CD14-positive monocyte (primary cell): ENCODE results near the gene MORN4. TPM values are rescaled to one million over a fixed set of nuclear protein-coding genes. Genes with fewer than 3 reads are reported as not detected.

Experiments used
- DNase-seq, 3 donors: peaks; one replicate each; pipeline ENCODE4 v3.0.0-alpha.2; 2011 to 2022
- H2AFZ ChIP-seq: 2 replicates; pipeline ENCODE4 v1.6.0; 2012; ENCODE audit warnings: mild to moderate bottlenecking, low read depth, low read length, inconsistent platforms; ENCODE audit not compliant: insufficient read depth, poor library complexity, severe bottlenecking
- H3K27ac ChIP-seq, 2 donors: 1 replicate in 1 of 2; 2 replicates in 1 of 2; pipeline ENCODE4 v1.5.1; 2012 to 2013; ENCODE audit warnings: low read length in 2 of 2, control low read depth in 1 of 2, inconsistent platforms in 1 of 2, low read depth in 1 of 2, mild to moderate bottlenecking in 1 of 2
- H3K27me3 ChIP-seq, 2 donors: one replicate each; pipeline versions ENCODE4 v1.6.0 to v1.6.1; 2011 to 2013; ENCODE audit warnings: low read length in 2 of 2; ENCODE audit not compliant: control insufficient read depth in 2 of 2, insufficient read depth in 2 of 2
- H3K36me3 ChIP-seq, 2 donors: replicated peaks in 1 of 2; 1 replicate in 1 of 2; 2 replicates in 1 of 2; pipeline versions ENCODE4 v1.5.1 to v1.6.1; 2012 to 2013; ENCODE audit warnings: low read length in 2 of 2, control low read depth in 1 of 2, inconsistent platforms in 1 of 2, mild to moderate bottlenecking in 1 of 2; ENCODE audit not compliant: insufficient read depth in 2 of 2, control insufficient read depth in 1 of 2
- H3K4me1 ChIP-seq, 2 donors: 1 replicate in 1 of 2; 2 replicates in 1 of 2; pipeline versions ENCODE4 v1.5.1 to v1.6.1; 2012 to 2013; ENCODE audit warnings: low read length in 2 of 2, control low read depth in 1 of 2, inconsistent platforms in 1 of 2, mild to moderate bottlenecking in 1 of 2, moderate library complexity in 1 of 2; ENCODE audit not compliant: insufficient read depth in 2 of 2, control insufficient read depth in 1 of 2
- H3K4me2 ChIP-seq: replicated peaks from 2 replicates; pipeline ENCODE3; 2012; ENCODE audit warnings: low read length, moderate library complexity, mild to moderate bottlenecking; ENCODE audit not compliant: poor library complexity, severe bottlenecking; ENCODE audit errors: extremely low read depth
- H3K4me3 ChIP-seq, 3 experiments: fragments of 200-600 bp in 1 of 3; sonication (generic) in 1 of 3; replicated peaks in 1 of 3; 1 replicate in 2 of 3; 2 replicates in 1 of 3; pipeline ENCODE4 v1.5.1; 2011 to 2013; ENCODE audit warnings: low read length in 3 of 3, mild to moderate bottlenecking in 3 of 3, control low read depth in 2 of 3, low read depth in 2 of 3, inconsistent platforms in 1 of 3, moderate library complexity in 1 of 3
- H3K79me2 ChIP-seq: 2 replicates; pipeline ENCODE4 v1.6.0; 2012; ENCODE audit warnings: mild to moderate bottlenecking, control low read depth, inconsistent platforms, low read length, moderate library complexity; ENCODE audit not compliant: insufficient read depth
- H3K9ac ChIP-seq: 2 replicates; pipeline ENCODE4 v1.6.0; 2017; ENCODE audit warnings: low read length, mild to moderate bottlenecking; ENCODE audit not compliant: insufficient read depth, poor library complexity, severe bottlenecking
- H3K9me3 ChIP-seq, 2 donors: replicated peaks in 1 of 2; 1 replicate in 1 of 2; 2 replicates in 1 of 2; pipeline versions ENCODE4 v1.5.1 to v1.6.1; 2012 to 2013; ENCODE audit warnings: low read length in 2 of 2, control low read depth in 1 of 2; ENCODE audit not compliant: control insufficient read depth in 1 of 2, insufficient read depth in 1 of 2
- H4K20me1 ChIP-seq: 2 replicates; pipeline ENCODE4 v1.6.0; 2012; ENCODE audit warnings: mild to moderate bottlenecking, low read length, control low read depth, moderate library complexity; ENCODE audit not compliant: insufficient read depth
- H3K27ac Mint-ChIP-seq, 7 donors: one replicate each; pipeline ENCODE4 v1.8.0; 2020; ENCODE audit warnings: mild to moderate bottlenecking in 7 of 7, mixed read lengths in 7 of 7, moderate library complexity in 6 of 7, inconsistent platforms in 2 of 7
- H3K27me3 Mint-ChIP-seq, 3 donors: one replicate each; pipeline ENCODE4 v1.8.0; 2021 to 2022; ENCODE audit warnings: low read depth in 3 of 3, mild to moderate bottlenecking in 3 of 3, mixed read lengths in 3 of 3, moderate library complexity in 3 of 3, inconsistent platforms in 1 of 3
- H3K36me3 Mint-ChIP-seq, 2 donors: one replicate each; pipeline ENCODE4 v1.8.0; 2020; ENCODE audit warnings: mixed read lengths in 2 of 2, inconsistent platforms in 1 of 2, mild to moderate bottlenecking in 1 of 2
- H3K4me1 Mint-ChIP-seq: one replicate; pipeline ENCODE4 v1.8.0; 2020; ENCODE audit warnings: mild to moderate bottlenecking, mixed read lengths
- H3K4me3 Mint-ChIP-seq, 2 donors: one replicate each; pipeline ENCODE4 v1.8.0; 2020; ENCODE audit warnings: mild to moderate bottlenecking in 2 of 2, mixed read lengths in 2 of 2, moderate library complexity in 1 of 2
- H3K9me3 Mint-ChIP-seq, 7 donors: one replicate each; pipeline ENCODE4 v1.8.0; 2020 to 2022; ENCODE audit warnings: mixed read lengths in 7 of 7, mild to moderate bottlenecking in 6 of 7, moderate library complexity in 6 of 7, inconsistent platforms in 2 of 7
- WGBS: methylation state at CpG from one replicate; pipeline ENCODE4 v1.1.5; 2013; ENCODE audit warnings: missing lambda C conversion rate; ENCODE audit not compliant: insufficient coverage; 5-methylcytosine and 5-hydroxymethylcytosine counted together
- intact Hi-C, 2 donors: fragments of 100-400 bp; cut with micrococcal nuclease; formaldehyde crosslinking; loops; one replicate each; pipeline versions ENCODE4 v1.15.0 to v1.15.1; 2023
- polyA plus RNA-seq, 3 donors: library from polyadenylated mRNA; depleted of rRNA in 1 of 3; unstranded in 2 of 3; stranded (reverse) in 1 of 3; fragments of 300-500 nt in 2 of 3; fragments of >200 nt in 1 of 3; fragmentation: Illumina TruSeq in 2 of 3; gene quantifications; 1 replicate in 2 of 3; 2 replicates in 1 of 3; pipeline ENCODE4 v1.2.3, GENCODE V29; 2012 to 2021
- TF ChIP-seq, protein P1 (sequence below): fragments of 200-600 bp; IDR thresholded peaks from one replicate; pipeline ENCODE4 v1.8.0; 2022; ENCODE audit warnings: antibody characterized with exemption, mild to moderate bottlenecking

Gene MORN4
- polyA plus RNA-seq, 3 donors, result not detected

- no peaks in the 10 kb centered on the region for H3K9me3 ChIP-seq
- Mint-ChIP-seq H3K9me3 (no peaks in the 10 kb centered on the region), H3K36me3 (peaks cover 53 to 67% of the 10 kb centered on the region in 2 donors), H3K4me1 (peaks cover 19% of the 10 kb centered on the region), H3K4me3 (no peak overlapping the region), H3K27ac (no peak overlapping the region), H3K27me3 (no peaks in the 10 kb centered on the region)
- H3K79me2 ChIP-seq, result no peaks in the 10 kb centered on the region
- DNase-seq, result no peak
- no peak overlapping the region for H3K4me2 ChIP-seq
- intact Hi-C loops, result loop anchor here (5.0 kb wide), 2 partner anchors 37 to 57 kb away; partner anchors contain the start of gene MARVELD1 (in 1 of the 2)
- WGBS, result 95% methylated on average over 7 of the region's 9 CpGs
- H3K9ac ChIP-seq, result no peak overlapping the region
- H3K27ac ChIP-seq, result no peak overlapping the region
- H3K4me1 ChIP-seq, result peaks cover 8 to 11% of the 10 kb centered on the region in 2 donors
- TF ChIP-seq, protein P1, sequence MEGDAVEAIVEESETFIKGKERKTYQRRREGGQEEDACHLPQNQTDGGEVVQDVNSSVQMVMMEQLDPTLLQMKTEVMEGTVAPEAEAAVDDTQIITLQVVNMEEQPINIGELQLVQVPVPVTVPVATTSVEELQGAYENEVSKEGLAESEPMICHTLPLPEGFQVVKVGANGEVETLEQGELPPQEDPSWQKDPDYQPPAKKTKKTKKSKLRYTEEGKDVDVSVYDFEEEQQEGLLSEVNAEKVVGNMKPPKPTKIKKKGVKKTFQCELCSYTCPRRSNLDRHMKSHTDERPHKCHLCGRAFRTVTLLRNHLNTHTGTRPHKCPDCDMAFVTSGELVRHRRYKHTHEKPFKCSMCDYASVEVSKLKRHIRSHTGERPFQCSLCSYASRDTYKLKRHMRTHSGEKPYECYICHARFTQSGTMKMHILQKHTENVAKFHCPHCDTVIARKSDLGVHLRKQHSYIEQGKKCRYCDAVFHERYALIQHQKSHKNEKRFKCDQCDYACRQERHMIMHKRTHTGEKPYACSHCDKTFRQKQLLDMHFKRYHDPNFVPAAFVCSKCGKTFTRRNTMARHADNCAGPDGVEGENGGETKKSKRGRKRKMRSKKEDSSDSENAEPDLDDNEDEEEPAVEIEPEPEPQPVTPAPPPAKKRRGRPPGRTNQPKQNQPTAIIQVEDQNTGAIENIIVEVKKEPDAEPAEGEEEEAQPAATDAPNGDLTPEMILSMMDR, result no peak
- peaks cover 43 to 54% of the 10 kb centered on the region in 2 donors for H3K36me3 ChIP-seq
- H3K27me3 ChIP-seq, result no peaks in the 10 kb centered on the region
- no peak overlapping the region for H2AFZ ChIP-seq
- H4K20me1 ChIP-seq, result no peaks in the 10 kb centered on the region
- H3K4me3 ChIP-seq, result no peak overlapping the region
Observed at GRCh38 chr10:97675222-97675621, 41.9 kb upstream of the MORN4 start.

DNA sequence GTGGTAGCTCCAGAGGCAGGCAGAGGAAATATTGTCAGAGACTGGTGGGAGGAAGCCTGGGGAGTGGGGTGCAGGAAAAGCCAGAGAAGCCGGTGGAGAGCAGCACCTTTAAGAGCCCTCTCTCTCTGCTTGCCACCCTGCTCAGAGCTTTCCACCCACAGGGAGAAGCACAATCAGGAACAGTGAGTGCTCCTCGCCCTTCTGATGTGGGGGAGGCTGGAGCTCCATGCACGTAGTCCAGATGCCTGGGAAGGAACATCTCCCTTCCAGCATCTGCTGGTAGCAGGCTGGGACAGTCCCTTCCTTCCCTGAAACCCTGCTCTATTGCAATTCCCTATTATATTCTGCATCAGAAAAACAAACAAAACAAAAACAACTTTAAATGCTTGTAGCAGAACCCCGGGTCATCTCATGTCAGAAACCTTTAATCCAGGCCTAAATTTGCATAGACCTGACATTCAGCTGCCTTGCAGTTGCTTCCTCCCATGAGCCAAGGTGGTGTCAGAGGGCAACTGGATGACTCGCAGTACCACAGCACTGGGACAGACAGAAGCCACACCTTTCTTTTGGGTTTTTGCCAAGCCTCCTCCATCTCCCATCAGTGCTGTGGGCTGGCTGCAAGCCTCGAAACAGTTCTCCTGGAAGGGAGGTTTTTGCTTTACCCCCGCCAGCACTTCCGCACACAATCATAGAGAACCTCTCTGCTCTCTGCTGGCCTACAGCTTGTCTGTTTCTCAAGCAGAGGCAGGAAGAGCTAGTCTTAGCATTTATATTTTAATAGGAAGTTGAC is 40.6 kb upstream of the MORN4 start:
- Histone ChIP-seq H3K27ac (no peak overlapping the region), H3K36me3 (peaks cover 47 to 65% of the 10 kb centered on the region in 2 donors), H3K9me3 (no peaks in the 10 kb centered on the region), H3K79me2 (no peaks in the 10 kb centered on the region), H3K27me3 (no peaks in the 10 kb centered on the region), H3K9ac (no peak overlapping the region), H4K20me1 (no peaks in the 10 kb centered on the region), H2AFZ (no peak overlapping the region), H3K4me2 (no peak overlapping the region), H3K4me1 (peaks cover 8 to 11% of the 10 kb centered on the region in 2 donors), H3K4me3 (no peak overlapping the region)
- intact Hi-C loops, result no loop called here
- peaks cover 19% of the 10 kb centered on the region for H3K4me1 Mint-ChIP-seq
- peaks cover 59 to 75% of the 10 kb centered on the region in 2 donors for H3K36me3 Mint-ChIP-seq
- no peaks in the 10 kb centered on the region for H3K9me3 Mint-ChIP-seq
- TF ChIP-seq, protein P1, result no peak
- WGBS, result 79% methylated on average over 4 of the region's 8 CpGs
- peak overlapping the region in 3 of 7 donors; percentile 10 to 62 (median 28) for H3K27ac Mint-ChIP-seq
- no peak for DNase-seq
- no peaks in the 10 kb centered on the region for H3K27me3 Mint-ChIP-seq
- no peak overlapping the region for H3K4me3 Mint-ChIP-seq
